NCI-H2081 (cell line): ENCODE results near the gene CACTIN.

Experiments used
- DNase-seq, 2 experiments: peaks; one replicate each; lab custom pipeline; 2025; lab: John Stamatoyannopoulos, UW

CACTIN gene

DNA sequence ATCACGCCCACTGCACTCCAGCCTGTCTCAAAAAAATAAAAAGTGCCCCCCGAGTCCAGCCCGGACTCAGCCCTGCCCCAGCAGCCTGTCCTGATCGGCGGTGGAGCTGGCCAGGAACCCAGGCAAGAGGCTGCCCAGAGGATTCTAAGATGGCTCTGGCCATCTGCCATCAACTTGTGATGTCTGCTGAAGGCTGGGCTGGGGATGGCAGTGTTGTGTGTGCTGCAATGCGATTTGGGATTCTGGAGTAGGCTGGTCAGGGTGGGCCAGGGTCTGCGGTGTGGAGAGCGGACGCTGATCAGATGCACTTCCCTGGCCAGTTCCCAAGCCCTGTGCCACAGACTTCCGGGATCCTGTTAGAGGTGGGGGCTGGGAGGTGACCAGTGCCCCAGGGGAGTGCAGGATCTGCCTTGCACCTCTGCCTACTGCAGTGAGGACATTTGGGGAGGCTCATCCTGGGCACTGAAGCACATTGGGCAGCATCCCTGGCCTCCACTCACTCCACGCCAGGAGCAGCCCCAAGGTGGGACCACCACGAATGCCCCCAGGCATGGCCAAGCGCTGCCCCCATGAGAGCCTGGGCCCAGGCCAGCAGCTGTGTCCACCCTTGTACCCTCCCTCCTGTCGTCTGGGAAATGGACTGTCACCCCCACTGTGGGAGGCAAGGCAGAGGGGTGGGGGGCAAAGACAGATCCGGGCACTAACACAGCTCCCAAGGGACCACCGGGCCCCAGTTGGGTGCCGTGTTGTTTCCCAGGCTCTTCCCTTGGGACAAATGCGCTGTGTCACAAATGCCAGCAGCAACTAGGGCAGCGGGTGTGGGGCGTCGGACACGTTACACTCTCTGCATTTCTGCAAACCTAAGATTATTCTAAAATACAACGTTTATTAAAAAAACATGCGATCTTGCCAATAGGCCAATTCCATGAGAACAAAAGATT, 16.5 kb downstream of the CACTIN start:
- no peak for DNase-seq

DNA sequence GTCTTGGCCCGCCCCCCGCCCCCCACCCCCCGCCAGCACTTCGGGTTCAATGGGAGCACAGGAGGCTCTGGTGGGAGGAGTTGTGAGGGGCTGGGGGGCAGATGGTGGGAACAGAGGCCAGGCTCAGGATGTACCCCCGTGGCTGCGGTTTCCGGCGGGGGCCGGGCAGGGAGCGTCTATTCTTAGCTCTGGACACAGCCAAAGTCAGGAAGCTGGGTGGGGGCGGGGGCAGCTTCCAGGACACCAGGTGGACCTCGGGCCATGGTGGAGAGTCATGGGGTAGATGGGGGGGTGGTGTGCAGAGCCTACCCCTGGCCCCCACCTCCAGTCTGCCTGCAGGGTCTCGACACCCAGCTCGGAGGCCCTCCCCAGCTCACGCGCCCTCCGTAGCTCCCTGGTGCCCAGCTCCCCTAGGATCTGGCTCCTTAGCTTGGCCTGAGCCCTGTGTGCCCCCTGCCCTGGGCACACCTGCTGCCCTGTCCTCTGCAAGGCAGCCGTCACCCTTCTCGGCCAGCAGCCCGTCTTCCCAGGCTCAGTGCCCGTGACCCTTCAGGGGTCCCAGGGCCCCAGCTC, 17.8 kb downstream of the CACTIN start:
- no peak for DNase-seq

DNA sequence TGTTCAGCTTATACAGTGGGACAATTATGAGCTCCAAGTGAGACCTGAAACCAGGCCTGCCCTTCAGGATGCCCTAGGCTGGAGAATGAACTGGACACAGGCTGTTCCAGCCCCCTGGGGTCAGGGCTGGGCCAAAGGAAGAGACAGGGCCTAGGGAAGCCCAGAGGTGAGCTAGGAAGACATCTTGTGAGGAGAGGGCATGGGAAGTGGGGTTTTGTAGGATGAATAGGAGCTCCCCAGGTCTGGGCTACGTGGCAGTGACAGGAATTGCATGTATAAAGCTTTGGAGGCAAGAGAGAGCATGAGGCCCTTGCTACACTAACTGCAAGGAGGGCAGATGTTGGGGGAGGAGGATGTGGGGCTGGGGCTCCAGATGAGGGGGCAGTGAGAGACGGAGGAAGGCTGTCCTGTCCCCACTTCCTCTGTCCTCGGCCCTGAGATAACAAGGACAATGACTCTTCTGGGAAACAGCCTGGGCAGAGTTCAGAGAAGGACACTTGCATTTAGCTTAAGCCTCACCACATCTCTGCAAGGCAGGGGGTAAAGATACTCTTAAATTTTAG, 18.4 kb downstream of the CACTIN start:
- no peak for DNase-seq

DNA sequence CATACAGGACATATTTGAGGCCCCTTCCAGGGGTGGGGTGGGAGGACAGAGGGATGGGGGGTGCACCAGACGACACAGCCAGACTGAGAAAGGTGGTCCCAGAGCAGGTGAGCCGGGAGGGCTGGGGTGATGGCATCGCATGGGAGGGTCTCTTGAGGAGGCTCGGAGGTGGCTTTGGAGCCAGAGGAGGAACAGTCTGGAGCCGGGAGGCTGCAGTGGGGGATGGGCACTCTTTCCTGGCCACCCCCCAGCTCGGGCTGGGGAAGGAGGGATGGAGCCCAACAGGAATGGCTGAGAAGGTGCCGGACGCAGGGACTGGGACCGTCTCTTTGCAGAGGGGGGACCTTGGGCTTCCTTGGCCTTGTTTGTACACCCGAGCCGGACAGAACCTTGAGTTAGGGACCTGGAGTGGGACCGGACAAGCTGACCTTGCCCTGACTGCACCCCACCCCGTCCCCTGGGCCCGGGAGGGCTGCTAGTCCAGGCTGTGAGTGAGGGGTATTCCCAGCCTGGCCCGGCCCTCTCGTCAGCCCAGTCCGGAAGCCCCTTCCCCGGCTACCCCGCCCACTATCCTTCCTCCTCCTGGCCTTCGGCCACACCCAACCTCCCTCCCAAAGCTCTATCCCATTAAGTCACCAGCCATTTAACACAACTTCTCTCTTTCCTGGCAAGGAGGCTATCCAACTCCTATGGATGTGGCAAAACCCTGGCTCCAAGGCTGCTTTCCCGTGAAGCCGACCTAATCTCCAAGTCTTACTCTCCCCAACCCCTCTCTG, 19.1 kb downstream of the CACTIN start:
- no peak for DNase-seq

DNA sequence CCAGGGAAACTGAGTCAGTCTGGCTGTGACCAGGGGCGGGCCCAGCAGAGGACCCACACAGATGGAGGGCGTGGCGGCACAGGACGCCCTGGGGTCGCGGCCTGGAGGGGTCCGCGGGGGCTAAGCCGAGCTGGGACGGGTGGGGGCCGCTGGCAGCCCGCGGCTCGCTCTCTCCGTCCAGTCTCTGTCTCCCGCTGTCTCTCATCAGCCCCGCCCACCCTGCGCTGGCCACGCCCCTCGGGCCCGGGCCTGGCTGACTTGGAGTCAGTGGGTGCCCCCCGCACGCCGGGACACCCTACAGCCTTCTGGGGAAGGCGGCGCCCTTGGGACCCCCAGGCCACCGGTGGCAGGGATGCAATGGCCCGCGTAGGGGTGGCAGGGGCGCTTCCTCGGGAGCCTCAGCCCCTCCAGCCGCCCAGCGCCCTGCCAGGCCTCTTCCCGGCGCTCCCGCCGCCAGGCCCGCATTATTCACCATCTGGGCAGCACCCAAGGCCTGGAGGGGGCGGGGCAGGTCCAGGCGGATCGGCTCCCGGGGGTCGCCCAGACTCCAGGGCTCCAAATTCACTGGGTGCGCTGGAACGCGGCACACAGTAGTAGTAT, 19.8 kb downstream of the CACTIN start, which contains the start of gene TBXA2R:
TSS of gene TBXA2R (minus strand) at position 186 of the 600 bp plus-strand sequence. CDS start 6,241 bp downstream, outside the sequence.
- no peak for DNase-seq

DNA sequence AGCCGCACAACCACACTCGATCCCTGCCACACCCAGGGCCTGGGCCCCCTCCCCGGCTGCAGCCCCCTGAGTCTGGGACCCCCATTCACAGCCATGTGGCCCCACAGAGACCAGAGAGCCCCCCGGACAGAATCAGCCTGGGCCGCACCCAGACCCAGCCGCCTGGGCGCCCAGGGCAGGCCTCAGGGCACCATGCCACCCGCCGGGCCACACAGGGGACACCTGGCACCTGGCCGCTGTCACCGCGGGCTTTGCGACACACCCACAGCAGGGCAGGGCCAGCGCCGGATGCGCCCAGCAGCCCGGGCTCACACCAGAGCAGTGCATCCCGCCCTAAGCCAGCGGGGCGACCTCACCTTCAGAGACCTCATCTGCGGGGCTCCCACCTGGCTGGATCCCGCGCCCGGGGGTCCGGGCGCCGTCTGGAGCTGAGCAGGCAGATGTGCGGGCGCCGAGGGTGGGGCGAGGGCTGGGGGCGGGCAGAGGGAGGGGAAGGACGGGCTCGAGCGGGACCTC, 20.4 kb downstream of the CACTIN start:
- peak; percentile 46 to 67 for DNase-seq

DNA sequence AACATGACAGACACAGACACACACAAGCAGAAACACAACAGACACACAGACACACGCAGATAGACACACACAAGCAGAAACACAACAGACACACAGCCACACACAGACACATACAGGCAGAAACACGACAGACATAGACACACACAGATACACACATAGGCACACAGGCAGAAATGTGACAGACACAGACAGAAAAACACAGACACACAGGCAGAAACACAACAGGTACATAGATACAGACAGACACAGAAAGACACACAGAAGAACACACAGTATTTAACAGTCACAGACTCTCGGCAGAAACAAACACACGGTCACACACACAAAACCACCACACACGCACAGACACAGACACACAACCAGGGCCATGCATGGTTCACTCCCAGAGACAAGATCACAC, 20.8 kb downstream of the CACTIN start:
- no peak for DNase-seq

DNA sequence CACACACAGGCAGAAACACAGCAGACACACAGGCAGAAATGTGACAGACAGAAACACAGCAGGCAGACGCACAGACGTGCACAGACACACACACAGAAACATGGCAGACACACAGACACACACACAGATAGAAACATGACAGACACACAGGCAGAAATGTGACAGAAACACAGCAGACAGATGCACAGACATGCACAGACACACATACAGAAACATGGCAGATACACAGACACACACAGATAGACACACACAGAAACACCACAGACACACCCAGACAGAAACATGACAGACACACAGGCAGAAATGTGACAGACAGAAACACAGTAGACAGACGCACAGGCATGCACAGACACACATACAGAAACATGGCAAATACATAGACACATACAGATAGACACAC, 21.2 kb downstream of the CACTIN start:
- DNase-seq: no peak

DNA sequence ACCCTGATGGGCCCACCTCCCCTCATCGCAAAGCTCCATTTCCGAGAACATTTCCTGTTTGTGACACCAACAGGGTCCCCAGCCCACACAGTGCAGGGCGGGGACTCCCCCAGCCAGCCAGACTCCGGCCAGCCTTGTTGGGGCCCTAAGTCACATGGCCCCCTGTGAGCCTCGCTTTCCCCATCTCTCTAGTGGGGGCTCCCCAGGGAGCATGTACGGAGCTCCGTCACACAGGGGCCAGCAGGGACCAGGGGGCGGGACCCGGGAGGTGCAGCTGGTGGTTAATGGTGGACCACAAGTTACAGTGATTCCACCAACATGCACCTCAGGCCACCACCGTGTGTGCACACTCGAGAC, 21.6 kb downstream of the CACTIN start:
- DNase-seq: no peak

DNA sequence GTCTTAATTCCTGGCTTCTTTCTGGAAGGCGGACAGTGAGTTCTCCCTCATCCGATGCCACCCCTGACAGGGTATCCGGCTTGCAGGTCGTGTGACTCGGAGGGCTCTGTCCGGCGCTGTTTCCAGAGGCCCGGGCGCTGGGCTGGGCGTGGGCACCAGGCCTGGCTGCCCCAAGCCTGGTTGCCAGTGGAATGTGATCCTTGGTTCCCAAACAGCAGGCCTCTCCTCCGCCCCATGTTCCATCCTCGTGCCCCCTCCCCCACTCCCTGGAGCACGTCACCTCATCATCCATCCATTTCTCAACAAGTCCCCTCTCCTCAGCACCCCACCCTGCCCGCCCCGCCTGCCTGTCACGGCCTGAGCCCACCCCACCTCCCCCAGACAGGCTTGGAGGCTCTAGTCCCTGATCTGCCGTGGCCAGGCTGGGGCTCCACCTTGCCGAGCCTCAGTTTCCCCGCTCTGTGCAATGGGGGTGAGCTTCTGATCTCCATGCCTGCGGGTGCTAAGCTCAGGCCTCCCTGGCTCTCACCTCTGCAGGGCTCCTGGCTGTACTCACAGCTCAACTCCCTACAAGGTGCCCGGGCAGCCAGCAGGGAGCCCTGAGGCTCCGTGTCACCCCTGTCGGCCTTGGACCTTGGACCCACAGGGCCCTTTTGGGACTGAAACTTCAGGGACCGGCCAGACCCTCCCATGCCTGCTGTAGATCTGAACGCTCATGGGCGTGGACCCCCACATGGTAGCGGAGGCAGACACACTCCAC, 22.2 kb downstream of the CACTIN start:
- no peak for DNase-seq

DNA sequence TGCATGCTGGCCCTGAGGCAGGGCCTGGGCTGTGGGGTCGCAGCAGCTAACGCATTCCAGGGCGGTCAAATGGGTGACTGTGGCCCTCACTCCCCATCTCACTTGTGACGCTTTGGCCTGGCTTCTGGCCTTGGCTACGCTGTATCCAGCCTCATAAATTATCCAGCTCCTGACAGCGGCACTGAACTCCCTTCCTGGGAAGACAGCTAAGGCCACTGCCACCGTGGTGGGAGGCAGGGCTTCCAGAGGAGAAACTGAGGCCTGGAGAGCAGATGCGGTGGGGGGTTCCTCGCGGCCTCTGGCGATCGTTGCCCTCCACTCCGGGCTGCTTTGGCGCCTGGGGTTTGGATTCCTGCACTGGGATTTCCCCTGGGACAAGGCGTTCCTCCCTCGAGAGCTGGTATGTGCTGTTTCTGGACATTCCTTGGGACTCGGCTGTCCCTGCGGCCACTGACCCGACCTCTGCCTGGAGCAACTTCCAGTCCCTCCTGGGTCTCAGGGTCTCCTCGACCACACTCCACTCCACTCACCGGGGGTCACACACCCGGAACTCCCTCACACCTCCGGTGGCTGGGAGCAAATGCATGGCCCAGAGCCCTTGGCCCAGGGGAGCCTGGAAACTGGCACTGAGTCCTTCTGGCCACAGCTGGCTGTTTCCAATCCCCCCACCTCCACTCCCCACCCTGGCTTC, 23.3 kb downstream of the CACTIN start:
- no peak for DNase-seq

DNA sequence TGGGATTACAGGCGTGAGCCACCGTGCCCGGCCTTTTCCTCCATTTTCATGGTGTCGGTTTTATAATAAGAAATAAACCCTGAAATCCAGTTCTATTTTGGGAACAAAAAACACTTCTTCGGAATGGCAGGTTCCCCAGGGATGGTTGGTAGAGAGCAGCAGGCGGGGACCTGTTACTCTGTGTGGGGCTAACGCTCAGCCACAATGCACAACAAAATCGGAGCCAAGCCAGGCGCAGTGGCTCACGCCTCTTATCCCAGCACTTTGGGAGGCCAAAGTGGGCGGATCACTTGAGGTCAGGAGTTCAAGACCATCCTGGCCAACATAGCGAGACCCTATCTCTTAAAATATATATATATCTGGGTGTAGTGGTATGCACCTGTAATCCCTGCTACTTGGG, 25.6 kb downstream of the CACTIN start:
- no peak for DNase-seq

DNA sequence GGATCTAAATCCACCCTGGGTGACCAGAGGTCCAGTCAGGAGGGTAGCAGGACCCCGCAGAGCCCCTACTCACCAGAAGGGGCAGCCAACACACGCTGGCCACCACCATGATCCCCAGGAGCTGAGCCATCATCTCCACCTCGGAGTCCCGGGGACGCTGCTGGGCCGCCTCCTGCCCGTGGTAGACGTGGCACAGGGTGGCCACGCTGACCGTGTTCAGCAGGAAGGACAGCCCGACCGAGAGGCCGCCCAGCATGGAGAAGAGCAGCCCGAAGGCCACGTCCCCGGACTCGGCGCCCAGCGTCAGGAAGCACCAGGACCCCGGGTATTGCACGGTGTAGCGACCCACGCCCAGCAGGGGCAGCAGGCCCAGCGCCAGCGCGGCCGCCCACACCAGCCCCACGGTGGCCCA, 26.8 kb downstream of the CACTIN start:
- no peak for DNase-seq

DNA sequence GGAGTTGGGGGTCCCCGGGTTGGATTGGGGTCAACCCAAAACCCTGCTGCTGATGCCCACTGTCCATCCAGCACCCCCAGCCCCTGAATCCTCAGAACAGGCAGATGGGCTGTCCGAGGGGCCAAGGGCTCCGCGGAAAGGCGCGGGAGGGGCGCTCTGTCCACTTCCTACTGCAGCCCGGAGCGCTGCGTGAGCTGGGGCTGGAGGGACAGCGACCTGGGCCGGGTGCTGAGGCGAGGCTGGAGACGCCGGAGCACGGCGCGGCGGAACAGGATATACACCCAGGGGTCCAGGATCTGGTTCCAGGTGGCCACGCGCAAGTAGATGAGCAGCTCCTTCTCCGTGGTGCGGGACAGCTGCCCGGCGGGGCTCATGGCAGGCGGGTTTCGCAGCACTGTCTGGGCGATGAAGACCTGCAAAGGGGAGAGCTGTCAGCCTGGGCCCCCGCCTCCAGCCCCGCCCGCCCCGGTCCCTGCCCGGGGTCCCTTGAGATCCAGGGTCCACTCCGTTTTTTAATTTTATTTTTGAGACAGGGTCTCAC, 31.0 kb downstream of the CACTIN start:
- no peak for DNase-seq

DNA sequence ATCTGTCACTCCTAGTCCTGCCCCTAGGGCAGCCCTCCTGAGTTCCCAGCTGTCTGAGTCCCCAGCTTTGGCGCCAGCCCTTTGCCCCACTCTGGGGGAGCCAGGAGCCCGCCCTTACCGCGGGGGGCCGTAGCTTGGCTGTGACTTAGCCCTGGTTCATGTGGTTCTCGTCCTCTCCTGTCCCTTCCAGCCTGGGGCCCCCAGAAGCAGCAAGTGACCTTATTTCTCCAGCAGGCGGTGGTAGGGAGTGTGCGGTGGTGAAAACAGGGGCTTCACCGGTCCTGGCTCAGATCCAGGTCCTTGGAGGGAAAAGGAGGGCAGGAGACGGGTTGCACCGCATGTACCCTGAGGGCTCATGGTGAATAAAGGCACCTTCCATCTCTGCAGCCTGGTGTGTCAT, 33.4 kb downstream of the CACTIN start:
- DNase-seq: no peak

DNA sequence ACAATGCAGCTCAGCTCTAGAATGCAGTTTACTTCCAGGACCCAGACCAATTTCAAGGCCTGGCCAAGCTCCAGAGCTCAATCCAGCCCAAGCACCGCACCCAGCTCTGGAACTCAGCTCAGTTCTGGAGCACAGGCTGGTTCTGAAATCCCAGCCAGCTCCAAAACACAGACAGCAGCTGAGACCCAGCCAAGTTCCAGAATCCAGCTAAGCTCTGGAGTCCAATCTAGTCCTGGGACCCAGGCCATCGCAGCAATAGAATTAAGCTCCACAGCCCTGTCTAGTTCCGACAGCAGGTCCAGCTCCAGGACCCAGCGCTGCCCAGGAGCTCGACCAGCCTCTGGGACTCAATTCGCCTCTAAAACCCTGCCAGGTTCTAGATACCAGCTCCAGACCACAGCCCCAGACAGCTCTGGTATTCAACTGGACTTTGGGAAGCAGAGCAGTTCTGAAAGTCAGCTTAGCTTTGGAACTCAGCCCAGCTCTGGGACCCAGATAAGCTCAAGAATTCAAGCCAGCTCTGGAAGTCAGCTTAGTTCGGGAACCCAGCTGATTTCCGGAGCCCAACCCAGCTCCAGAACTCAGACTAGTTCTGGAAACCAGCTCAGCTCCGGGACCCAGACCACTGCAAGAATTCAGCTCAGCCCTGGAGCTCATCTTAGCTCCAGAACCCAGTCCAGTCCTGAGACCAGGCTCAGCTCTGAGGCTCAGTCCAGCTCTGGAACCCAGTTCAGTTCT, 34.5 kb downstream of the CACTIN start:
- no peak for DNase-seq

DNA sequence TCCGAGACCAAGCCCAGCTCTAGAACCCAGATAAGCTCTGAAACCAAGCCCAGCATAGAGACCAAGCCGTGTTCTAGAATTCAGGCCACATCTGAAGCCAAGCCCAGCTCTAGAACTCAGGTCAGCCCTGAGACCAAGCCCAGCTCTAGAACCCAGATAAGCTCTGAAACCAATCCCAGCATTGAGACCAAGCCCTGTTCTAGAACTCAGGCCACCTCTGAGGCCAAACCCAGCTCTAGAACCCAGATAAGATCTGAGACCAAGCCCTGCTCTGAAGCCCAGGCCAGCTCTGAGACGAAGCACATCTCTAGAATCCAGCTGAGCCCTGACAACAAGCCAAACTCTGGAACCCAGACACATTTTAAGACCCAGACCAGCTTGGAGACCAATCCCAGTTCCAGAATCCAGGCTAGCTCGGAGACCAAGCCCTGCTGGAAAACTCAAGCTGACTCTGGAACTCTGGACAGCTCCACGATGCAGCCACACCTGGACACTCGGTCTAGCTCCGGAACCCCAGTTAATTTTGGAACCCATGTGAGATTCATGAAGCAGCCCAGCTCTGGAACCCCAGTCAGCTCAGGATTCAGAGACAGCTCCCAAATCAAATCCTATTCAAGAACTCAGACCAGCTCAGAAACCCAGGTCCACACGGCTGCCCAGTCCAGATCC, 35.5 kb downstream of the CACTIN start:
- DNase-seq: no peak

DNA sequence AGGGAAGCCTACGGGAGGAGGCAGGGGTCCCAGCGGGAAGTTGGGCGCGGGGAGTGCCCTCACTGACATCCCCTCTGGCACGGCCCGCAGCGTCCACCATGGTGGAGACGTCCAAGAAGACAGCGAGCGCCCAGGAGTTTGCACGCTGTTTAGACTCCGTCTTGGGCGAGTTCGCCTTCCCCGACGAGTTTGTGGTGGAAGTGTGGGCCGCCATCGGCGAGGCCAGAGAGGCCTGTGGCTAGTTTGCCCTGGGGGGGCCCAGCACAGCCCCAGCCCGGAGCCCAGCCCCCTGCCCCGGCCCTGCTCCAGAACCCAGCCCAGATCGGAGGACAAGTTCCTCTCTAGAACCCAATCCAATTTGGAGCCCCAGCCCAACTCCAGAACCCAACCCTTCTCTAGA, 36.6 kb downstream of the CACTIN start:
- DNase-seq: no peak

DNA sequence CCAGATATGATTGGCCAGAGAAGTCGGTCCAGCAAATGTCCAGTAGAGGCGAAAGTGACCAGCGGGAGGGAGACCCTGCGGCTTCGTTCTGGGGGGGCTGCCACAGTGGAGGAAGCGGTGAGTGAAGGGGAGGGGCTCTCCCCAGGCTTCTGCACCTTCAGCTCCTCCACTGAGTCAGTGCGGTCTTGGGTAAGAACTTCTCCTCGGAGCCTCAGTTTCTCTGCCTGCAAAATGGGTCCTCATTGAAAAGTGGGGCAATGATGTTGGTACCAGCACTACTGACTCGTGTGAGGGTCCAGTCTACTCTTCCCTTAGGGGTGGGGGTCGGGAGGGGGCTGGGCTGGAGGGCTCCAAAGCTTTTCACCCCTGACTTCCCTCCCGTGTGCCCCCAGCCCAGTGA, 37.2 kb downstream of the CACTIN start:
- DNase-seq: no peak
